HuH-7 (cell line): Measurements from ENCODE around the gene TOM1L2.

Experiments used
- DNase-seq: peaks from one replicate; pipeline ENCODE4 v3.0.0; 2011; ENCODE audit warnings: low spot score

The TOM1L2 gene

DNA sequence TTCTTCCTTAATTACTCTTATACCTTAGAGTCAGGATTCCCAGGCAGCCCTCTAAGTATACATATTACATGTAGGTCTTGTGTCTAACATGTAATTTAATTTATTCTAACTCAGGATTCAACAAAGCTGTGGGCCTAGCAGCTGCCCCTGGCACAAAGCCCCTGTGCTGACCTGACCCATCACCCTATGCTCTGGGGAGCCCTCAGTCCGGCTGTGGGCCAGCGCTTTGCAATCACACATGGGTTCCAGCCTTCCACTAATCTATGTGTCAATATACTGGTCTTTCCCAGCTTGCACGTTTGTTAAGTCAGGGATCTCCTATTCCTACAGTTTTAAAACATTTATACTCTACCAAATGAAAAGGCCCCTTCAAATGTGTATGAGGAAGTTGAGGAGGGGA lies 72.7 kb downstream of the TOM1L2 start:
- DNase-seq, result no peak

DNA sequence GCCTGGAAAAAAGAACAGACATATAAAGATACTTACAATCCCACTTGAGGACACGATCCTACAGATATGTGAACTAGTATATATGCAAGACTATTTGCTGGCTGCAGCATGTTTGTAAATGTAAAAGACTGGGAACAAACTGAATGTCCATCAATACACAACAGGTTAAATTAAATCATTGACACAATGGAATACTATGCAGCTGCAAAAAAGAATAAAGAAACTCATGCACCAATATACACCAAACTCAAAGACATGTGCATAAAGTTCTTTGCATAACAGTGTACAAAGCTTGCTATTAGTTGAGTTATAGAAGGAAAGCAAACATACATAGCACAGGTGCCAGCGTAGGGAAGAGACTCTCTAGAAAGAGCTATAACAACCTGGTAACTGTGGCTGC lies 73.5 kb downstream of the TOM1L2 start:
- no peak for DNase-seq

GRCh38 chr17:17897442-17897841 lies 74.8 kb downstream of the TOM1L2 start:
- no peak for DNase-seq

DNA sequence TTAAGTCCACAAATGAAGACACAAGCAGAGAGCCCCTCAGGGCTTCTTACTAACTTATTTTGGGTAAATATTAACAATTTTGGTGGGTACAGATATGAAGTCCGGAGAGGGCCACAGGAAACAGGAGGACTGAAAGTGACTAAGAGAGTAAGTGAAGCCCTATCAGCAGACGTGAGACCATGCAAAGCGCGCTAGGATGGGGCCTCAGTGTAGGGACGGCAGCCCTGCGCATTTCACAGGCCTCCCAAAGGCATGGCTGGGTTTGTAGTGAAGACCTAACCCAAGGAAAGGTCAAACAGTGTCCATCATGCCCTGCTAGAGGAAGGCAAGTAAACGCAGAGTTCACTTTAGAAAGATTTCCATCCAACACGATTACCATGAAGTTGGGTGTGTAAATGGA lies 75.5 kb downstream of the TOM1L2 start:
- DNase-seq, result no peak

DNA sequence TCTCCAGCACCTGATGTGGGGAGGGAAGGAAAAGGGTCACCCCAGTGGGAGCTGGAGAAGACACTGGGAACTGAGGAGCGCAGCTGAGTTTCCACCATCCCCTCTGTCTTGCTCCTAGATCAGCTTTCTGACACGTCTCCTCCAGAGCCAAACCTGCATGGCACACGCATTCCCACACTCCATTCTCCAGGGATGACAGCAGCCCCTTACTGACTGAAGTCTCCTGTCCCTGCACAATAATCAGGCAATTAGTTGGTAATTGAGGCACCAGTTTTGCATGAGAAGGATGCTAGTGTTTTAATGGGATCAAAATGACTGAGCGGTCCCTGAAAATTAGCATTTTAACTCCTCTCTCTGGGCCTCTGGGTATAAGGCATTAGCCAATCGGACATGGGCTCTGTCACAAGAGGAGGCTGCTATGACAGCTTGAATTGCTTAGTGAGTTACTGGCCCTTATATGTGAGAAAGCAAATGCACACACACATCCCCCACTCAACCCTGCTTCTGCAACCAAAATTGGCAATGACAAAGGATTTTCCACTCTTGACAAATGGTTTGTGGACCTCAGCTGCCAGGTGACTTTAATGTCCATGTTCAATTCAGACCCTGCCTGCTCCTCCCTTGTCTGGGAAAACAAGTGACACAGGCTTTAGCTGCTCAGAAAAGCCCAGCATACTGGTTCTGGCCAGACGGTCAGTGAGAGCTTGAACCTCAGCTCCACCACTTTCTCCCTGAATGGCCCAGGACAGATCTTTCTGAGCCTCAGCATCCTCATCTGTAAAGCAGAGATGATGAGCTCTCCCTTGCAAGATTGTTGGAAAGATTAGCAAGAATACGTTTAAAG lies 78.2 kb downstream of the TOM1L2 start:
- no peak for DNase-seq

DNA sequence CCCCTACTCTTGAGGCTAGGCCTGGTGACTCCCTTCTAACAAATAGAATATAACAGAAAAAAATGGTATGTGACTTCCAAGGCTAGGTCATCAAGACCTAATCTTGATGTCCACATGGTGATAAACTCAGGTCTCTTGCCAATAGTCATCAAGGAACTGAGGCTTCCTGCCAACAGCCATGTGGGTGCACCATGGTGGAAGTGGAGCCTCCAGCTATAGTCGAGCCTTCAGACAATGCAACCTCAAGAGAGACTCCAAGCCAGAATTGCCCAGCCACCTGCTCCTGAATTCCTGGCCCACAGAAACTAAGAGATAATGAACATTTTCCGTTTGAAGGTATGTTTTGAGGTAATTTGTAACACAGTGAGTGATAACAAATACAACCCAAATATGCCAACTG lies 79.5 kb downstream of the TOM1L2 start:
- no peak for DNase-seq

DNA sequence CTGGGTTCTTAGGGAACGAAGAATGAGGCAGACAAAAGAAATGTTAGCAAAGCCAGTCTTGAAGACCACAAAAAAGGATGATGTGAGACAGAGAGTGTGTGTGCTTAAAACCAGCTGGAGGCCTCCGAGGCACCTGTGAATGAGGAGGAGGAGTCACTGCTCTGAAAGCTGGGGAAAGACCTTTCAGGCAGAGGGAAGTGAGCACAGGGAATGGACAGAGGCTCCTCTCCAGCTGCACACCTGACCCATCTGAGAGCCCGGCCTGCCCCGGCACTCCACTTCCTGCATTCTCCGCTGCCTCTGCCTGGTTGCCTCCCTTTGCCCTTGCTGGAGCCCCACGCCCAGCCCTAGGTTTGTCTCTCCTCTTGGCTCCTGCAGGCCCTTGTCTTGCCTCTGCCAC lies 80.2 kb downstream of the TOM1L2 start:
- no peak for DNase-seq

DNA sequence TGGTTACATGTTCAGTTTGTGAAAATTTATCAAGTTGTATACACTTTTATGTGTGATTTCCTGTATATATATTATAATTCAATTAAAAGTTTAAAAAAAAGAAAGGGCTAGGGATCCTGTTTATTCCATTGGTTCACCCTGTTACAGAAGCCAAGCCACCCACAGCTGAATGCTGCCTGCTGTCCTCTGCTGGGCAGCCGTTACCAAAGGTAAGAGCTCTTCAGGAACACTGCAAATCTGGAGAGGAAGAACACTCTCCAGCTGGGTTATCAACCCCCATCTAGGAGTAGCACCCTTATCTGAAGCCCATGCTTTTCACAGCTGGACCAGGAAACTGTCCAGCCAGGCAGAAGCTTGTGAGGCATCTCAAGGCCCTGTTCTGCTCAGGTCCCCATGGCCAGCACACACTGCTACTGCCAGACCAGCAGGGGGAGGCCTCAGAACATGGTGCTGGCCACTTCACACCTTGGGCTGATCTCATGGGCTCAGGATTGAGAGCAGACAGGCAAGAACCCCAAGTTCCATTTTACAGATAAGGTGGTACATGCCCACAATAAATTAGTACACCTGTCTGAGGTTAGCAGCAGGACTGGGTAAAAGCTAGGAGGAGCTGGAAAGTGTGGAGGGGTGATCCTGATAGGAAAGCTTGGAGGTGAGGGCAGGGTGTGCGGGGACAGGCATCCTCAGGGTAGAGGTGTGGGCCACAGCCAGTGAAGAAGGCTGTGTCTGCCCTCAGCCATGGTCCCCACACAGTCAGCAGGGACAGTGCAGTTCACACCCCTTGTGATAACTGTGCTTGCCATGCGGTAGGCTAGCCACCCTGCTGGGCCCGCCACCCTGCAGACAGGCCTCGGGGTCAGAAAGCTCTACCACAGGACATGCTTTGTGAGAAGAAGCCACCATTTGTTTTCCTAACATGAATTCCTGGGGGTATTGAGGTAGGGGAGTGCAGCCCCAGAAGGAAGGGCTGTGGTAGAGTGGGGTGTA lies 81.1 kb downstream of the TOM1L2 start:
- DNase-seq, result peak; percentile 79

DNA sequence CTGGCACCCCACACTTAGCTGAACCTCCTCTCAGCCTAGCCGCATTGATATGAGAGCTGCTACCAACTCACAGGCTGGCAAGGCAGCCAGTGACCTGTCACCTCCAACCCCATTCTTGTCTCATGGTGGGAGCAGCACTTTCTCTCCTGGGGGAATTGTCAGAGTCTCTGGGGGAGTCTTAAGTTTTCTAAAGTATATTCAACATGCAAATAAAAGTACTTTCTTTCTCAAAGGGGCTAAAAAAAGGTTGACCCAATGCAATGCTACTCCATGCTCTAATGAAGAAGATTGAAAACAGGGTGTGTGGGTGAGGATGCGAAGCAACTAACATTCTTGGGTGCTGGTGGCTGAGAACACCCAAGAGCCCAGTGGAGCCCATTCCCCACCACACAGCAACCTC lies 82.3 kb downstream of the TOM1L2 start:
- DNase-seq, result no peak

DNA sequence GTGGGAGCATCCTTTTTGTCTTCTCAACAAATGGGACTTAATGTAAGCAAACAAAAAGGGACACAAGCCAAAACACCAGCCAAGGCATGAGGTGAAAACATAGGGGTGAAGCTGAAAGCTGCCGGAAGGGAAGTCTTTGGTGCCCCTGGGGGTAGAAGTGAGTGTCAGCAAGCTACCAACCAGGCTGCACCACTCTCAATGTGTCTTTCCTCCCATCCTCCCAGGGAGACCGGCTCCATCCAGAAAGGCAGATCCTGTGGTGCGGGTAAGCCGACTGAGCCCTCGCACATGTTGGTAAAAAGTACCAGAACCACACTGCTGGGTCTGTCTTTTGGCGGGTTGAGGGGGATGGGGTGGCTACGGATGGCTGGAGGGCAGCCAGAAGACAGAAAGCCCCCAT lies 83.4 kb downstream of the TOM1L2 start:
- DNase-seq, result no peak

DNA sequence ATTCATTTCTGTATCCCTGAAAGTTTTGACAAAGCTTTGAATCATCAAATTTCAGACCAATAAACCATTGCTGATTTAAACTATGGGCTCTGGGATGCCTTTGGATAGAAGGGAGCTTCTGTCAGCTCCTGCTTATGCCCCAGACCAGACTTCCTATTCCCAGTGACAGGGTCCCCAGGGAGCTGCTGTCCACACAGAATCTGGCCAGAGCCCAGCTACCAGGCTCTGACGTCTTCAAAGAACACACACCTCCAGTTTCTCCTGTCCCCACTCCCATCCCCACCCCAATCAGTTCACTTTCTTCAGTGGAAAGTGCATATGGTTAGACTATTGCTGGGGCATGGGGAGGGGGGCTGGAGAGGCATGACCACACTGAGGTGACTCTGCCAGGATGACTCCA lies 83.8 kb downstream of the TOM1L2 start:
- no peak for DNase-seq

GRCh38 chr17:17887752-17888304 lies 84.4 kb downstream of the TOM1L2 start:
- no peak for DNase-seq

GRCh38 chr17:17886726-17887125 lies 85.5 kb downstream of the TOM1L2 start:
- no peak for DNase-seq

DNA sequence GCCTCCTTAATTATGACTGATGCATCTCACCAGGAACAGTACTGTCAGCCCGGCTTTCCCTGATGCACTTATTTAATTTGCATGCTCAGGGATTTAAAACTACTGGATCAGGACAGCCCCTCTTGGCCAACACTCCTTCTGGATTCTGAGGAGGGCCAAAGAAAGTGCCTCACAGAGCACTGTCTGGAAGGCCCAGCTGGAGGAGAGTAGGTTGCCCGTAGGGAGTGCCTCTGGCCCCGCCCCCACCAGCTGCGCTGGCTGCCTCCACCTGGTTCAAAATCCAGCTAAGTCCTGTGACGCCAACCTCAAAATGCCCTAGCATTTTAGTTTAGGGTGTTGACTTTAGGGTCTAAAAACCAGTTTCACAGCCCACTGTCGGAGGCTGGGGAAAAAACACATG lies 86.0 kb downstream of the TOM1L2 start:
- DNase-seq, result no peak

DNA sequence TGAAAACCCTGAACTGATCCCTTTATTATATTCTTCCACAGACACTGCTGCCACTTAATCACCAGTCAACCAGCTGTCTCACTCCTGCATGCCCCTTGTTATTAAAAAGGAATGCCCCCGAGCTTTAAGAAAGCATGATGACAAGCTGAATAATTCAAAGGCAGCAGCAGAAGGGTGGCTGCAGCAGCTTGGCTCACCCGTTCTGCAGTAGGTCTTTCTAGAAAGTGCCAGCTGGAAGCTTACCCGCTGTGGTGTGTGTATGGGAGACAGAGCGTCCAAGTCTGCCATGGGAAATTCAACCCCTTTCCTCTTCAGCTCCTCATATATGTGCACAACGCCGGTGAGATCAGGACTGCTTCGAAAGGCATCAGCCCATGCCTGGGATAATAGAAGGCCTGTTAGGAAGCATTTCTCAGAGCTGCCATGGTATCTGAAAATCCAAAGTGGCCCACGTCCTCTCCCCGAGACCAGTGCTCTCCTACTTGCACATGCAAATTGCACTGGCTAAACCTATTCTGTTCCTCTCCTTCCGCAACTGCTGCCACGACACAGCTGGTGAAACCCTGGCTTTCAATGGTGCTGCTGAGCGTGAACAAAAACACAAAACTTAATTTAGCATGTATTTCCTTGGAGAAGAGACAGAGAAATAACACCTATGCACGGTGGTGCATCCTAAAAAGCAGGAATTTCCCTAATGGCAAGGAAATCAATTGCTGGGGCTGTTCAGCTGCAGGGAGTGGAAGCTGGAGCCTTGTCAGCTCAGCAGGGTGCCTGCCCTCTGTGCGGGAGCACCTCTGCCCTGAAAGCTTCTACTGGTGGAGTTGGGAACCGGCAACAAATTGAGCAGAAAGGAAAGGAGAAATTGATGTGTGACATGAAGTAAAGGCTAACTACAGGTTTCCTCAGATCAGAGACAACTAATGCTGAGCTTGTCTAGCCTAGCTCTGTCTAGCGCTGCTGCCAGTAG lies 87.5 kb downstream of the TOM1L2 start:
- no peak for DNase-seq

DNA sequence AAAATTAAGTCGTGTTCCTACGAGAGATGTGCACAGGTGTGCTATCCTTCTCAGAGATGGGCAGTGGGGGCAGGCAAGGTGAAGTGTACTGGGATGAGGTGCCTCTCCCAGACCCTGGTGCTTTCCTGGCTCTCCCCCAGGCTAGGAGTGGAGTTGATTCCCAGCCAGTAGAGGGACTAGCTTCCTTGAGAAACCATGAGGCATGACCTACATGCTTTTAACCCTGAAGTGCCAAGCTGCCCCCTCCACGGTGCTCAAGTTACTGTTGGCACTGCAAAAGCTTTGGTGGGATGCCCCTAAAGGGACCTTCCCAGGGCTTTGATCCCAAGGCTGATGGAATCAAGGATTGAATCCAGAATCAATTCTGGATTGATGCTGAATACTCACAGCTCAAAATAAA lies 88.4 kb downstream of the TOM1L2 start:
- no peak for DNase-seq

DNA sequence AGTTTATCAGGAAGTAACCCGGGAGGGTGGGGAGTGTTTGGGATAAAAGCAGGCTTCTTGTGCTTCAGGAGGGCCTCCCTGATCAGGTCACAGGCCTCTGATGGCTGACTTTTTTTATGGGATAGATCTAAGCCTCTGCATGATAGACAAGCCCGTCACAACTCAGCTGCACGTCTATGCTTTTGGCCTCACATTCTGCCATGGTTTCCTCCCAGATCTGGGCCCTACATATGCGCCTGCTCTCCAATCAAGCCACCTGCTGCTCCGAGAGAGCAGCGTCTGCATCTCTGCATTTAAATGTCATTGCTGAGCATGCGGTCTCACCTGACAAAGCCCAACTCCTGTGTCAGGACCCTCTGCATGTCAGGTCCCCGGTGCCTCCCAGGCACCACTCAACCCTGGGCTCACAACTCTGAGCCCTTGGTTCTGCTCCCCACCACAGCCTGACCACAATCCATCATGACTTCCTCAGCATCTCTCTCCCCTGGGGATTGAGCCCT lies 90.1 kb downstream of the TOM1L2 start:
- no peak for DNase-seq

DNA sequence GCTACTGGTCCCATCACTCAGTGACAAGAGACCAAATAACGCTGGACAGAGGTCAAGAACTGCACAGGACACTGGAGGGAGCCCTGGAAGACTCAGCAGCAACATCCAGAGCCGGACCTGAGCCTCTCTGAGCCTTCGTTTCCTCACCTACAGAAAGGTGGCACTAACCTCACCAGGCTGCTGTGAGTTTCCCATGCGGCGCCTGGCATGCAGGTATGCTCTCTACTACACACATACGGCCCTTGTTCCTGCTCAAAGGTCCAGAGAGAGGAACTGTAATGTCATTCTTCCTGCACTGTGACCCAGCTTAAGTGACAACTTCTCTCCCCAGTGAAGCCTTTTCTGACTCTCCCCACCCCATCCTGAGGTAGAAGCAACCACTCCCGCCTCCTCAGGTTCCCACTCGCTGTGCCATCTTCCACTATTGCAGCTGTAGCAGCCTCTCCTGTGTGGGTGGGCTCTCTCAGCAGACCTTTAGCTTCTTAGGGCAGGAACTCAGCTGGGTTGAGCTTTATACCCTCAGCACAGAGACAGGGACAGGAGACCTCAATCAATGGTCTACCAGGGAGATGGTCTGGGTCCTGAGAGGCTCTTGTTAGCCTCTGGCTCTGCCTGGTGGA lies 91.5 kb downstream of the TOM1L2 start:
- DNase-seq, result no peak

DNA sequence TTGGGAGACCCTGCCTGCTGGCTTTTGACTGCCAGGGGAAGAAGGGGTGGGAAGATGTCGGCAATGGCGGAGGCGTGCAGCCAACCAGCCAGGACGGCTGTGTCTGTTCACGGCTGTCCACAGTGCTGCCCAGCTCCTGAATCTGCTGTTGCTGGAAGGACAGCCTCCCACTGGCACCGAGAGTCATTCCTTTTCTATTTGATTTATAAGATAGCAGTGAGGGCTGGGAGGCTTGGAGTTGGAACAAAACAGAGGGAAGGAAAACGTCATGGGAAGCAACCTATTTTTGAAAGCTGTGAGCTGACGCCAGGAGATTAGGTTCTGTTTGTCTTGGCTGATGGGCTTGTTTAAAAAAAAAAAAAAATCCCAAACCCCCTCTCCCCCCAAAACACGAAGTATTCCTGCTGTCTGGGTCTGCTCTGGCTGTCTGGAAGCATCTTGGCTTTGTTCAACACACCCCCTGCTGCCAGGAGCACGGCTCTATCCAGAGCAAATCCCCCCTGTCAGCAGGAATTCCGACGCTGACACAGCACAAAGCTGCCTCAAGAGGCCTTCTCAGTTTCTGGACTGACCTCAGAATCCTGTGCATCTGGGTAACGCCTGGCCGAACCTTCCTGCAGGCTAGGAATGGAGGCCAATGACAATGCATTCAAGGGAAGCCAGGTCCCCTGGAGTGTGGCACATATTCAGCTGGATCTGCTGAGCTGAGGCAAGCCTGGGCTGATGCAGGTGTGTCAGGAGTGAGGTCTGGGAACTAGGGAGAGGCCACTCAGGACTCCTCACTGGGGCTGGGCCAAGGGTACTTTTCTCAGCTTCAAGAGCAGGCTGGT lies 94.5 kb downstream of the TOM1L2 start:
- no peak for DNase-seq

- no peak for DNase-seq
These were observed 95.2 kb downstream of the TOM1L2 start for GRCh38 chr17:17876959-17877528.
